Effector CD8-positive, alpha-beta T cell (primary cell): ENCODE measurements around the gene NTN5.

Source experiments
- DNase-seq: peaks from one replicate; lab custom pipeline; 2025; lab: John Stamatoyannopoulos, UW

NTN5 gene

GRCh38 chr19:48615231-48616040 is 57.4 kb downstream of the NTN5 start:
- DNase-seq: no peak

- DNase-seq: no peak
Measured at GRCh38 chr19:48614436-48615230, 58.2 kb downstream of the NTN5 start, which contains the start of gene FAM83E. Gene FAM83E, minus strand, starts transcription at chr19:48615076. Its CDS starts 1,704 bp downstream, at chr19:48613372.

- DNase-seq: no peak
Measured at GRCh38 chr19:48613852-48614435, 58.9 kb downstream of the NTN5 start.

GRCh38 chr19:48613024-48613851 is 59.6 kb downstream of the NTN5 start:
- no peak for DNase-seq

- no peak for DNase-seq
Measured at GRCh38 chr19:48611872-48612271, 60.9 kb downstream of the NTN5 start.
